NCI-H2196 treated with DMSO at 0.1 percent for 48 hours (cell line): ENCODE measurements around the gene ABTB1.

Experiments used
- DNase-seq: peaks from one replicate; lab custom pipeline; 2025; ENCODE audit not compliant: unreplicated experiment; lab: John Stamatoyannopoulos, UW

Gene ABTB1

DNA sequence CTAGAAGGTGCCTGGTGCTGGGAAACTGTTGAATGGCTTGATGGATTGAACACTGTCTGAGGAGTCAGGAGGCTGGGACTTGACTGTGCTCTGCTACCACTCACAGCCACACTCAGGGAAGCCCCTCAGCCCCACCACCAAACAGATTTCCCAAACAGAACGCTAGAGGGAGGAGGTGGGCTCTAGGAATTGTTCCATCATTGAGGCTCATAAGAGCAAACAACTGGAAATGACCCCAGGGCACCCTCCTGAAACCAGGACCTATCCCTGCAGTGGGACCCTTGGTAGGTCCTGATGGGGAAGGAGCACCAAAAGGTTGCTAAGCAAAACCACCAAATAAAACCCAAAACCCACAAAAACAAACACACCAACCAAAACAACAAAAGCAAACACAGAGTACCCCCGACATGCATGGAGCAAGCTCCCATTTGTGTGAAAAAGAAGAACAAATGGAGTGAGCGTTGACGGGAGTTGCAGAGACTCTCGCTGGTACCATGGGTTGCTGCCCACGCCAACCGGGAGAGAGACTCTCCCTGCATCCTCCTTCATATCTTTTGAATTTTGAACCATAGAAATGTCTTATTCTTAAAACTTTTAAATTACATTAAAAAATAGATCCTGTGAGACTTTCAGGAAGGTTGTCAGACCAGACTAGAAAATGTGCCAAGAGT is 45.6 kb downstream of the ABTB1 start:
- DNase-seq = no peak

DNA sequence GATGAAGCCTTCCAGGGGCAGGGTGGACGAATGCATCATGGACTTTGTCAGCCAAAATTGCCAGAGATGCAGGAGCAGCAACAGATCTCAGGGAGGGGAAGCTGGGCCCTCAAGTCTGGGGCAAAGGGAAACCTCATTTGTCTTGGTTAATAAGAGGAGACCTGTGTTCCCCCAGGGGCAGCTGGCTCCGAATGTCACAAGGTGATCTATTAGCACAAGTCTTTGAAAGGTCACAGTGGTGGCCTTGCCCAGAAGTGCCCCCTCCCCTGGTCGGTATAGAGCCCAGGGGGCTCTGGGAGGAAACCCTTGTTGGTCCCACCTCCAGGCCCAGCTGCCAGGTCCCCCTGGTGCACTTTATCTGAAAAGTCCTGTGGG is 46.2 kb downstream of the ABTB1 start:
- no peak for DNase-seq

DNA sequence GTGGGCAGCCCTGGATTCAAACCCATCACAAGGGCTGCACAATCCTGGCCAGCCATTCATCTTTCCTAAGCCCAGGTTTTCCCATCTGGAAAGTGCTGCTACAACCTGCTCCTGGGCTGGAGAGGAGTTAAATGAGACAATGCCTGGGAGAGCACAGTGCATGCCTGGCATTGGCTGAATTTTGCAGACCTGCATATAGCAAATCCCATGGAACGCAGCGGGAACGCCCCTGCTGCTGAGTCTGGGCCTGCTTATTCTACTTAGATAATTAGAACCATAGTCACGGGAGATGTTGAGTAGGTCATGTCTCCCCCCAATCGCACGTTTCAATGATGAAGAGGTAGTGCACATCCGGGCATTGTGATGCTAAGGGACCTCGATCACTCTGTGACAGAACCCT is 46.6 kb downstream of the ABTB1 start:
- DNase-seq = no peak

DNA sequence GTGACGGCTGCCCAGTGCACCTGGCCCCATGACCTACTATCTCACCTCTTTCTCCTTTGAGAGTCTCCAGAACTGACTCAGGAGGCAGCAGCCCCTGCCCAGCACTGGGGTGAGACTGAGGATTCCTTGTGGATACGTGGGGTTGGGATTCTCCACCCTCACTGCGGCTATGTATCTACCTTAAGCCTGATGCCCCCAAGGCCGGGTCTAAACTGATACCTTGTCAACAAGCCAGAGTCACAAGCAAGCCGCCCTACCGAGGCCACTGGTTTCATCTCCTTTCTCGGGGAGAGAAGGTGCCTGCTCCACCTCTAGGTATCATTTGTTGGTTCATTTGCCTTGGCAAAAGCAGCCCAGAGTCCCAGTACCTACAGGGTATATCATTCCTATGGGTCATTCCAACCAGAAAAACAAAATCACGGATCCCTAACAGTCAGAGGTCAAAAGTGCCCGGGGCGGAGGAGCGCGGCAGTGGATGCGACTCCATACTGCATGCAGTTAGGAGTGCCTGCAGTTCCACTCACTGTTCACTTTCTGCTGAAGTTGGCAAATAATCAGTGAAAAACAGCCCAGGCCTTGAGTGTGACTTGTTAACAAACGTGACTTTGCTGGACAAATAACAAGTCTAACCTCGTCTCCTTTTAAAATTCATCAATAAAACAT is 47.5 kb downstream of the ABTB1 start:
- DNase-seq = no peak

- DNase-seq = no peak
These were observed 48.5 kb downstream of the ABTB1 start for GRCh38 chr3:127720985-127721935.

- DNase-seq = no peak
These were observed 49.5 kb downstream of the ABTB1 start for GRCh38 chr3:127722091-127722784.

DNA sequence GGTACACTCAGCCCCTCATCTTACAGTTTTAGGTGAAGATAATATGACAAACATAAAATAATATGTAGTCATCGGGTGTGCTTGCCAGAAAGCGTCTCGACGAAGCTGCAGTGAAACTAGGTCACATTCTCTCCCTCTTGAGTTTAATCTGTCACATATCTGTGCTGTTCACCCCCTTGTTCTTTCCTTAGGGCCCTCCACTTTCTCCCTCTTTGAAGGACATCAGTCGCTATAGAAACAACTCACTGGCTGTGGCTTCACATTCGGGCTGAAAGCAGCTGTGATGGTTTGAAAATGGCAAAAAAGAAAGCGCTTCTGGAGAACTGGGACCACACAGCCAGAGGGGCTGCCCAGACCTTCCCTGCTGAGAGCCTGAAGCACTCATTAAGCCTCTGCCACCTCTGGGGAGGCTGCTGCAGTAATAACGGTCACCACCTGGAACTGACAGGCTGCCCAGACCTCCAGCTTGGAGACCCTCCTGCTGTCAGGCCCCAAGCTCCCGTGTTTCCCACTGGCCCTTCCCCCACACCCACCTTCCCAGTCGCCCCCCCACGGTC is 50.3 kb downstream of the ABTB1 start:
- DNase-seq = no peak

DNA sequence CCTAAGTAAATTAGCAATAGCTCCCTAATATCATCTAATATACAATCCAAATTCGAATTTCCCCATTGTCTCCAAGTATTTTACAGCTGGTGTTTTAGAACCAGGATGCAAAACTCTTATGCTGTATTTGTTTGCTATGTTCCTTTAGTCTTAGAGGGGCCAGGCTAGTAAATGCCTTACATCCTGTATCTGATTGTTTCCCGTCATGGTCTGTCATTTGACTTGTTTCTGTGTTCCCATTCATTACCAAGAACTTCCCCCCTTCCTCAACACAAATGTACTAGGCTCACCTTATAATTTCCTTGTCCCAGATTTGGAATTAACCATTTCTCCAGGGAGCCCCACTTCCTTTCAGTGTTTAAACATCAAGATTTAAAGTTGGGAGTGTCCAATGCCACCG is 54.1 kb downstream of the ABTB1 start:
- DNase-seq = no peak

DNA sequence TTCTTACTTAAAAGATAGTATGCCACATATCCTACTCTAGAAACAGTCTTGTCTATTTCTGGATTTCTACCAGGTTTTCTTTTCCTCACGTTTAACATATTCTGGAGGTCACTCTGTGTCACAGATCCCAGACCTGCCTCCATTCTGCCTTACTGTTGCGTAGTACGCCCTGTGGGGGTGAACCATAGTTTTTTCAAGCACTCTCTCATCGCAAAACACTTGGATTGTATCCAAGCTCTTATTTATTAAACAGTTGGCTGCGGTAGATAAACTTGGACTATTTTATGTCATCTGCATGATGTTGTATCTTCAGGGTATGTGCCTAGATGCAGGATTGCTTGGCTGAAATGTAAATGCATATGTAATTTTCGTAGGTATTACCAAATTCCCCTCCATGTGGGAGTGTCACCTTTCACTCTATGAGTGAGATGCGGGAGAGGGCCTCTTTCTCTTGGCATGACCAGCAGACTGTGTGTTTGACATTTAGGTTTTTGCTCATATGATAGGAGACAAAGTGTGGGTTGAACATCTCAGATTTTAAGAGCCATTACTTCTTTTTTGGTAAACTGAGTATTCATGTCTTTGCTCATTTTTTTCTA is 55.8 kb downstream of the ABTB1 start:
- DNase-seq = no peak

GRCh38 chr3:127729556-127730056 is 56.9 kb downstream of the ABTB1 start:
- no peak for DNase-seq

DNA sequence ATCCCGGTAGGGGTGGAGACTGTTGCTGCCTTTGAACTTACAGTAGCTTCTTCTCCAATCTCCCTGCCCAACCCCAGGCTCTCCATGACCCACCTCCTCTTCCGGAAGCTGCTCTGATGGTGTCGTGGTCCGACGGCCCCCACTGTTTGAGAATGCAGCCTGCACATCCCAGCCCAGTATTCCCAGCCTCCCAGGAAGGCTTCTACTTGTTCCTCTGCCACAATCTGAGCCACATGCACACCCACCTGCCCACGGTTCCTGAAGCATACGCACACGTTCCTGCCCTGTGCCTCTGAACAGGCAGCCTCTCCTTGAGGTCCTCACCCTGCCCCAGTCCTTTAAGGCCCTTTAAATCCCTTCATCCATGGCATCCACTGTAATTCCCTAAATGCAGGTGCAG is 57.4 kb downstream of the ABTB1 start:
- DNase-seq = no peak
